RWPE2 (cell line): Measurements from ENCODE around the gene TTLL4.
A peak's percentile ranks its signal among the peaks of the same experiment; 100 is the strongest.
"Not testable (repeated sequence)": the region's sequence is repeated elsewhere in the genome, so short reads cannot be mapped to it uniquely, and the experiment has no call there.

ENCODE experiments used
- ATAC-seq: fragments of 200-7000 bp; cut with Tn5 transposase; 3 replicates; pipeline ENCODE4 v1.9.1; 2021; ENCODE audit warnings: low read depth
- DNase-seq: peaks from one replicate; pipeline ENCODE4 v3.0.0-alpha.2; 2020; ENCODE audit warnings: low spot score
- H3K27ac ChIP-seq: fragments of 450-650 bp; 2 replicates; pipeline ENCODE4 v1.5.1; 2017; ENCODE audit warnings: mild to moderate bottlenecking; ENCODE audit not compliant: poor library complexity, severe bottlenecking
- H3K27me3 ChIP-seq: fragments of 250-450 bp; sonication (Bioruptor Pico); 2 replicates; pipeline ENCODE4 v1.5.1; 2021; ENCODE audit warnings: mild to moderate bottlenecking, moderate library complexity; ENCODE audit not compliant: insufficient read depth, poor library complexity, severe bottlenecking
- H3K36me3 ChIP-seq: fragments of 250-450 bp; sonication (Bioruptor Pico); 2 replicates; pipeline ENCODE4 v1.5.1; 2020; ENCODE audit warnings: low read depth, mild to moderate bottlenecking, moderate library complexity
- H3K4me1 ChIP-seq: fragments of 250-450 bp; sonication (Bioruptor Pico); 2 replicates; pipeline ENCODE4 v1.5.1; 2021; ENCODE audit warnings: mild to moderate bottlenecking, moderate library complexity; ENCODE audit not compliant: insufficient read depth, poor library complexity, severe bottlenecking
- H3K4me3 ChIP-seq: fragments of 250-450 bp; sonication (Bioruptor Pico); 2 replicates; pipeline ENCODE4 v1.5.1; 2021; ENCODE audit warnings: mild to moderate bottlenecking, moderate library complexity; ENCODE audit not compliant: severe bottlenecking
- H3K9me3 ChIP-seq: fragments of 250-450 bp; sonication (Bioruptor Pico); 2 replicates; pipeline ENCODE4 v1.5.1; 2021; ENCODE audit warnings: mild to moderate bottlenecking, moderate library complexity; ENCODE audit not compliant: severe bottlenecking
- CTCF ChIP-seq: fragments of 450-650 bp; IDR thresholded peaks from one replicate; pipeline ENCODE4 v1.5.1; 2017; ENCODE audit warnings: mild to moderate bottlenecking, moderate library complexity; ENCODE audit not compliant: poor library complexity, severe bottlenecking

TTLL4 gene

GRCh38 chr2:218687400-218688060, 23.1 kb upstream of the TTLL4 start:
- DNase-seq, H3K27me3 ChIP-seq, H3K27ac ChIP-seq, H3K4me1 ChIP-seq, H3K9me3 ChIP-seq, H3K4me3 ChIP-seq: not testable (repeated sequence)
- peaks cover 71% of the 10 kb centered on the region for H3K36me3 ChIP-seq
- TF ChIP-seq CTCF, result peak; percentile 87
- ATAC-seq, result peak; percentile 98

DNA sequence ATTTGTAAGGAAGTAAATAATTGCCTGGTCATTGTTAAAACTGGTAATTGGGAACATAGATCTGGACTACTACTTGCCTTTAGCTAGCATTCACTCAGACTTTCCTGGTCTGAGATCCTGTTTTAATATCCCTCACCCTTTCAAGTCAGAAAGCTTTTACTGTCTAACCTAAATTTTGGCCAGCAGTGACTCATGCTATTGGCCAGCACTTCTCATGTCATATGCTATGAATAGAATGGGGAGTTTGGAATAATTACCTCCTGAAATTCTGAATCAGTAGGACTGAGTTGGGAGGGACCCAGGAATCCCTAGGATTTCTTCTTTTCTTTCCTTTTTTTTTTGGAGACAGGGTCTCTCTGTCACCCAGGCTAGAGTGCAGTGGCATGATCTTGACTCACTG, 19.4 kb upstream of the TTLL4 start:
- Histone ChIP-seq H3K27me3 (no peaks in the 10 kb centered on the region), H3K36me3 (peaks cover 56% of the 10 kb centered on the region), H3K27ac (no peak overlapping the region), H3K9me3 (no peaks in the 10 kb centered on the region), H3K4me1 (no peaks in the 10 kb centered on the region), H3K4me3 (no peak overlapping the region)
- no peak for DNase-seq
- no peak for ATAC-seq
- no peak for TF ChIP-seq CTCF

GRCh38 chr2:218694405-218695145, 16.1 kb upstream of the TTLL4 start:
- H3K27me3 ChIP-seq, result no peaks in the 10 kb centered on the region
- ATAC-seq (no peak), DNase-seq (no peak)
- no peak overlapping the region for H3K4me3 ChIP-seq
- TF ChIP-seq CTCF, result no peak
- no peaks in the 10 kb centered on the region for H3K9me3 ChIP-seq
- H3K27ac ChIP-seq, result no peak overlapping the region
- peaks cover 31% of the 10 kb centered on the region for H3K36me3 ChIP-seq
- no peaks in the 10 kb centered on the region for H3K4me1 ChIP-seq

- no peaks in the 10 kb centered on the region for H3K27me3 ChIP-seq
- no peaks in the 10 kb centered on the region for H3K9me3 ChIP-seq
- H3K27ac ChIP-seq, result no peak overlapping the region
- DNase-seq, result no peak
- TF ChIP-seq CTCF, result no peak
- no peak for ATAC-seq
- peaks cover 5% of the 10 kb centered on the region; the same call in 1 of the 2 replicates for H3K36me3 ChIP-seq
- no peak overlapping the region for H3K4me3 ChIP-seq
- H3K4me1 ChIP-seq, result no peaks in the 10 kb centered on the region
Measured at GRCh38 chr2:218698885-218699284, 11.8 kb upstream of the TTLL4 start.

GRCh38 chr2:218701806-218702205, 8.8 kb upstream of the TTLL4 start:
- ATAC-seq, result no peak
- TF ChIP-seq CTCF, result no peak

More at GRCh38 chr2:218701806-218702205, 8.8 kb upstream of the TTLL4 start:
- Histone ChIP-seq H3K27me3 (no peaks in the 10 kb centered on the region), H3K36me3 (no peaks in the 10 kb centered on the region), H3K4me3 (no peak overlapping the region), H3K27ac (no peak overlapping the region), H3K9me3 (no peaks in the 10 kb centered on the region), H3K4me1 (no peaks in the 10 kb centered on the region)
- no peak for DNase-seq
